CD4-positive, alpha-beta T cell treated with Interleukin-2 at 100 ng/mL for 4 hours (primary cell): ENCODE results near the gene ADGRB2.
A peak's percentile ranks its signal among the peaks of the same experiment; 100 is the strongest.

Source experiments
- DNase-seq: peaks from one replicate; pipeline ENCODE4 v3.0.0-alpha.2; 2020; ENCODE audit warnings: low spot score

The ADGRB2 gene

DNA sequence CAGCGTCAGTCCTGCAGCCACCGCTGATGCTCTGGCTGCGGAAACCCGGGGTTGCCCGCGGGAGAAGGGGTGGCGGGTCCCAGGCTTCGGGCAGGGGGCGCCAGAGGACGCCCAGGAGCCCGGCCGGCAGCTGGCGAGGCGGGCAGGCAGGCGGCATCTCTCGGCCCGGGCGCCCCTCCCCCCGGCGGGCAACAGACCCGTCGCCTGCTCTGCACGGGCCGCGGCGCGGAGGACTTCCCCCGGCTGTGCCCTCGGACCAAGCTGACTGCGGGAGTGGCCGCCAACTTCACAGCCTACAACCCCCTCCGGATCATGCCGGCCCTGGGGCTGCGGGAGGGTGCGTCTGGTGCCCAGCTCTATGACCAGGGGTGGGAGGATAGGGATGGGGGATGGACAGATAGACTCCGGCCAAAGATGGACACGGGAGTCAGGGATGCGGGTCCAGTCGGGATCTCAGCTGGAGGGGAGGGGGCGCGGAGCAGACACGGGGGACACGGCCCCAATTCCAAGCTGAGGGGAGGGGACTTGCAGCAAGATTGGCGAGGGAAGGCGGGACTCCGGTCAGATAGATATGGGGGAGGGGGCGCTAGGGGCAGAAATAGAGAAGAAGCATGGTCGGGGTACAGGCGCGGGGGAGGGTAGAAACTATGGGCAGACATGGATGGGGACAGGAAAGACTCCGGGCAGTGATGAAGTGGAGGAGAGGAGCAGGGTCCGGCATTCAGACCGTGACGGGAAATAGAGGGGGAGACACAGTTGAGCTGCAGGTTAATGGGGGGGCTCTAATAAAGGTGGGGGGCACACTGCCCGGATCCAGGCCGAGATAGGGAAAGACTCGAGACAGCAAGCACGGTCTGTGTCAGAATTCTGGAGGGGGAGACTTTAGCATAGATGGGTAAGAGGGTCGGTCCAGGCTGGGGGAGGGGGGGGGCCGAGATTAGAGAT lies 1.1 kb downstream of the ADGRB2 start:
- DNase-seq, result peak; percentile 63

DNA sequence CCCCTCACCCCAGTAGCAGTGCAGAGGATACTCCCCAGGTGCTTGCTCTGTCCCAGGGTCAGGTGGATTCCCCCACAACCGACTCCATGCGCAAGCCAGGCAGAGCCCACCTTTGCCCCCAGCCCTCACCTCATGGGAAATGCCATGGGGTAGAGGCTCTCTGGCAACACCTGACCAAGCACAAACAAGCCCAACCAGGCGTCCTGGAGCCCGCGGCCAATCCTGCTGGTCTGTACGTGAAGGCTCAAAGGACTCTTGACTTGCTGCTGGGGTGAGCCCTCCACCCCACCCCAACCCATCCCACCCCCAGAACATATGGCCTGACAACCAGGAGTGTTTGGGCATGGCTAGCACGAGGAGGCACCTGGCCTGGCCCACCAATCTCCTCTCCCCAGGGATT lies 1.8 kb downstream of the ADGRB2 start:
- DNase-seq, result no peak

DNA sequence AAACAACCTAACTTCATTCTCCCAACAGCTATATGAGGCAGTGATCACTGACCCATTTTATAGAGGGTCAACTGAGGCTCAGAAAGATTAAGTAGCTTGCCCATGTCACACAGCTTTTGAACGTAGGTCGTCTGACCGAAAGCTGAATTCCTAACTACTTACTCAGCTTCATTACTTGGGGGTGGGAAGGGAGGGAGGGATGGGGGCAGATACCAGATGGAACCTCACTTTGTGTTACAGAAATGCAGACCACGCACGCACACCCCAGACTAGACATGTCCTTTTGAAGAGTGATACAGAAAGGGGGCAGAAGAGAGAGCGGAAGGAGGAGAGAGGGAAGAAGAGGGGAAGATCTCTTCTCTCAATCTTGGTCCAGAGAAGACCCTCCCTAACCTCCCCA lies 2.3 kb downstream of the ADGRB2 start:
- no peak for DNase-seq

DNA sequence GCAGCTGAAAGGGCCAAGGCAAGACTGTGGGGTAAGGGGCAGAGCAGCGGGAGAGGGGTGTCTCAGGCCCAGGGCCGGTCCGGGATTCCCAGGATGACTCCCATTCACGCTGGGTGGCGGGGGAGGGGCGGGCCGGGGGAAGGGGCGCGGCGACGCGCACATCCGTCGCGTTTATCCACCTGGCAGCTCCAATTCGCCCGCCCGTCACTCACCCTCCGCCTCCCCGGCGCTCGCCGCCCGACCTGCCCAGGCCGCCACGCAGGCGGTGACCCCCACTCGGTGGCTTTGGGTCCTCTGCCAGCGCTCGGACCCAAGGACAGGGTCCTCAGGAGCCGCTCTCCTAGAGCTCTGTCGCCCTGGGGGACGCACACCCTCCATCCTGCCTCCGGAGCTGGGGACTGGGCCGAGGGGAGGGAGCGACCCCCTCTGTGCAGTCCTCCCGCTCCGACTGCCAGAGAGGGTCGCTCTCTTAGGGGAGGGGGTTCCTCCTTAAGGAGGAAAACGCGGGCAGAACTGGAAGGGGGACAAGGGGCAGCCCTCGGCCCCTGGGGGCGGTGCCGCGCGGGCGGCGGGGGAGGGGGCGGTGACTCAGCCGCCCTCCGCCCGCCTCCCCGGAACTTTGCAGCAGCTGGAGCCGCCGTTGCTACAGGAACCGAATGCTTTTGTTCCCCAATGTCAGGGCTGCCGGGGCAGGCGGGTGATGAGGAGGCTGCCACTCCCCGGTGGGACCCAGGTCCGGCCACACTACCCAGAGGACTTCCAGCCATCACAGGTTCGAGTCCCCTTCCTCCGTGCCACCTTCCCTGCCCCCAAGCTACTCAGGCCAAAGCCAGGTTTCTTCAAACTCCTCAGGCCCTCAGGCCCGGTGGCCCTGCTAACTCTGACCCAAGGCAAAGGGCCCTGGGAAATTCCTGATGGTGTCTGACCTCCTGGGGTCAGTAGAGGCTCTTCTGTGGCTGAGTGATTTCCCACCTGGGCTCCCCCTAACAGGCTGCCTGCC lies 3.4 kb downstream of the ADGRB2 start:
- peak; percentile 78 for DNase-seq

DNA sequence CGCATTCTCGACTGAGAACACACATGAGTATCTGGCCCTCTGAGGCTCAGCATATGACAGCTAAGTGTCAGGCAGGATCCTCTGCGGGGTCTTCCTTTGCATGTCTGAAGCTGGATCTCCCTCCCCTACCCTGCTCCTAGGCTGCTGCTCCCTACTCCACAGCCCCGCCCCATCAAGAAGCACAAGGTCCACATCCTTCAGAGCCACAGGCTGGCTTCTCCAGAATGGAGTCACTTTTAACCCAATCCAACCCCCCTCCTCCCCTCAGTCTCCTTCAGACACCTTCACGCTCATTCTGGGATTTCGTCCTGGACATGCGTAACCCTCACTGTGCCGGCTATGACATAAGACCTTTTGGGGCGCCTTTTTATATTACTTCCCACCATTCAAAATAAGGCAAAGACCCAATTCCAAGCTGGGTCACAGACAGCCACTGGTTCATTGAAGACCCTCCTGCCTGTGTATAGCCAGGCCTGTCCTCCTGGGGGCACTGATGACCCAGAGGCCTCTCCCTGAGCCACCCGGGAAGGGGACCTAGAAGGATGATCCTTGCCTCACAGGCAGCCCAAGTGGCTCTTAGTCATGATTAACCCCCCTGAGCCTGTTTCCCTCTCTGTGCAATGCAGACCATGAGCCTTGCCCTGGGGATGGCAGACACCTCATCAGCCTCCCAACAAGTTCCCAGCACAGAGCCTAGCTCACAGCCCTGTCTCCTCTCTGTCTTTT lies 4.7 kb downstream of the ADGRB2 start:
- no peak for DNase-seq

DNA sequence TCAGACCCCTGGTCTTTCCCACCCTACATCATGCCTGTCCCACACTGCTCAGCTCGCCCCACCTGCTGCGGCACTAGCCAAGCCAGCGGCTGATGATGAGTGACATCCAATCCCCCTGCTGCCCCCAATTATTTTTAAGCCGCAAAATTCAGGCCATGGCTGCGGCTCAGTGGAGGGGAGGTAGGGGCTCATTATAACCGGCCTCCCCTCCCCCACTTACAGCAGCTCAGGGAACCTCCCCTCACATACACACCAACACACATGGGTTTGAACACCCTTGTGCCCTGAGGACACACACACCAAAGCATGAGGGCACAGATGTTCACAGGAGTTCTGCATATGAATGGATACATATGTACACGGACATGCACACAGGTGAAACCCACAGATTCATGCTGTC lies 5.3 kb downstream of the ADGRB2 start:
- no peak for DNase-seq

DNA sequence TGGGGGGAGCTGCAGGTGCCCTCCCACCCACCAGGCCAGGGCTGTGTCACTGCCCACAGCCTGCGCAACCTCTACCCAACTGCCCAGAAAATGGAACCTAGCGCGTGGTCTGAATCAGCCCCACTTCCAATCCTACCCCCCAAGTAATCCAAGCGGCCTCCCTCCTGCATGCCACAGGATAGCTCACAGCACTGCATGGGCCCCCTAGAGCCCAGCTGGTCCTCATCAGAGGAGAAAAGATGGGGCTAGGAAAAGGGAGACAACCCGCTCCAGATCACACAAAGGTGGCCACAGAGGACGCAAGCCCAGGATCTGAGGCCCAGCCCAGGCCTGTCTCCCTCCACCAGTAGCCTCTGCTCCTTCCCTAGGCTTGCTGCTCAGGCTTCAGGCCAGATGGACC lies 6.2 kb downstream of the ADGRB2 start:
- no peak for DNase-seq

DNA sequence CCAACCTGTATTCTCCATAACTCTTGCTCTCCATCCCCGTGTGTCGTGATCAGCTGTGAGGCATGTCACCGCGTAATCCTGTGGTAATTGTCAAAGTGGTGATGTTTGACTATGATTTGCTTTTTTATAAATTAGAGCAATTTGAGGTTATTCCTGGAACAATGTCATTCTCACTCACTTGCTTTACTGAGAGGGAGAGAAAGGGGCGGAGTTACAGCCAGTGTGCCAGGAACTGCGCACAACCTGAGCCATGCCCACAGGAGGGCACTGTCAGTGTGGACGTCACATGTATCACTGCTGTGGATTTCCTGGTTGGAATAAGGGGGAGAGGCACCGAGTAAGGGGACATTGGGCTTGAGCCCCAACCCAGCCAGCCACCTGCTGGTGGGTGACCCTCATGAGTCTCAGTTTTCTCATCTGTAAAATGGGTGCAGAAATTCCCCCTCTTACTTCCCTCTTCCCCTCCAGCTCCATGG lies 6.9 kb downstream of the ADGRB2 start:
- no peak for DNase-seq

DNA sequence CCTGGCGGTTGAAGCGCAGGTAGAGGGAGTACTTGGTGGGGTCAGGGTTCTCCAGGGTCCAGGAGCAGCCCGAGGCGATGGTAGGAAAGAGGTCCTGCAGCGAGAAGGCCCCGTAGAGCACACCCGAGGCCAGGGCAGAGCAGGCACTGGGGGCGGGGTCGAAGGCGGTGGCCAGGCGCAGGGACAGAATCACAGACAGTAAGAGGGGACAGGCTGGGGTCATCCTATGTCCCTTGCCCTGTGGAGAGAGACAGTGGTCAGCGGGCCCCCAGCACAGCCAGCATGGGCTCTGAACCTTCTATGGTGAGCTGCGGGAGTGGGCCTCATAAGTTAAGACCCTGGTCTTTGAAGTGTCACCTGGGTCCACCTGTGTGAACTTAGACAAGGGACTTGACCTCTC lies 7.6 kb downstream of the ADGRB2 start:
- no peak for DNase-seq

DNA sequence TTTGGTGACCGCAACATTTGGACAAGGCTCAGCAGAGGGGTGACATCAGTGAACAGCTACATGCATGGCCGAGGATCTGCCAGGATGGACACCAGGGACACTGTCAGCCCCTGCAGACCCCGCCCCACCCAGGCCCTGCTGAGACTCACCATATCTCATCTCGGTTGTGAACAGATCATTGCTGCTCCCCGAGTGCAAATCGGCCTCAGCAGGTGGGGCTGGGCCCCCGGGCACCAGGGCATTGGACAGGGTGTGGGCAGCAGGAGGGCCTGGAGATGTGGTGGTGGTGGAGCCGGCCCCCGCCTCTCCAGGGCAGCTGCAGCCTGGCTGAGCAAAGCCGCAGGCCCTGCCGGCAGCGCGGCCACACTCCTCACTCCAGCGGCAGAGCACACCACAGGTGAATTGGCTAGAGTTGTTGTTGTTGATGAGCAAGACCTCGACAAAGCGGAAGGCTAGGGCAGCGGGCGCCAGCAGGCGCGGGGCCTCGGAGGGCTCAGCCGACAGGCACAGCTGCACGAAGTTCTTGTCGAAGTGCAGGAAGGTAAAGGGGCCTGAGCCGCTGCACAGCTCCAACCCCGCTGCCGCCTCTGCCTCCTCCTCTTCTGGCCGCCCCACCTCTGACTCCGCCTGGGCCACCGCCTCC lies 8.2 kb downstream of the ADGRB2 start:
- DNase-seq, result no peak

DNA sequence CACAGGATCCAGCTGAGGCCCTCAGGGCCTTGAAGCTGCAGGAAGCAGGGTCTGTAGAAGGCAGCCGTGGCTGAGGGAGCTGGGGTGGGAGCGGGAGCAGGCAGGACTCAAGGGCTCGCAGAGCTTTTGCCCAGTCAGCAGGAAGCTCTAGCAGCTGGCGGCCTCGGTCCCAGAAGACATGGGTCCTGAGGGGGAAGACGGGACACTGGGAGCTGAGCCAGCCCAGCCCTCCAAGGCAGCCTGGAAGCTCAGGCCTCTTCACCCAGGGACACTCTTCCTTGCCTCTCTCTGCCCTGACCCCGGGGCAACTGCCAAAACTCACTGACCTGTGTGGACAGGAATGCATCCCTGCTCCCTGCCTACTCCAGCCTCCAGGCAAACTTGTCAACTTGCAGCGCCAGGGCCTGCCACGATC lies 8.9 kb downstream of the ADGRB2 start:
- DNase-seq, result no peak

DNA sequence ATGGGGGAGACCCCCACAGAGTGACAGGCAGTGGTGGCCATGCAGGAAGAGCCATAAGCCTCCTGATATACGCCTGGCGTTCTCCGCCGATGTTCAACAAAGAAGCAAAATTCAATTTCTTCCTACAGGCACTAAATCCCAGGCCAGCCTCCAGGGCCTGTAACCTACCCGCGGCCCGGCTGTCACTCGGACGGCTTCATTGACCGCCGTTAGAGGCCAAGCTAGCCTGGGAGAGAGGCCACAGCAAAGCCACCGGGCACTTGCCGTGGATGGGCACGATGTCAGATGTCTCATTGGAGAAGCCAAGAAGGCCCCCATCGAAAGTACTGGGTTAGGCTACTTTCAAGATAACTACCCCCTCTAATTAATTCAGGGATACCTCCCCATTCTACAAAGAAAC lies 9.7 kb downstream of the ADGRB2 start:
- DNase-seq, result no peak

DNA sequence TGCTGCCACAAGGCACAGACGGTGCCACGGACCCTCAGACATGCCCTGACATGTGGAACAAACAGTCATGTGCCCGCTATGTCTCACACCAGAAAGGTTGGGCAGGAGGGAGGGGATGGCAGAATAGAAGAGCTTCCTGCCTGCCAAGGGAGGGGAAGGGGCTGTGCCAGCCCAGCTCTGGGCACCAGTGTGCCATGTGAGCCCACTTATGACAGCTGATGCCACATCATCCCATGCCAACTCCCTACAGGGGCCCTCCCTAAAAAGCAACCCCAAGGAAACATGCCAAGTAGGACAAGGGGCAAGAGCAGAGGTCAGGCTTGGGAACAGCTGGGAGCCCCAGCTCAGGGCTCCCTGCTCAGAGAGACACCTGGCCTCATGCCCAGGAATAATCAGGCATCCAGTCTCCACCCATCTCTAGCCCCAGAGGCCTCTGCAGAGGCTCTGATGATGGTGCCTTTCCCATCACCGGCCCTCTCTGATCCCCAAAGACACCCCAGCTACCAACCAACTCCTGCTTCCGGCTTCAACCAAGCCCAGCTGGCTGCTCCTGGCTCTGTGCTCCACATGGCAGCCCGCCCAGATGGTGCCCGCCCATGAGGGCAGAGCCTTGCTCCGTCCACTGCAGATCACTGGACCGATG lies 10.3 kb downstream of the ADGRB2 start:
- no peak for DNase-seq

DNA sequence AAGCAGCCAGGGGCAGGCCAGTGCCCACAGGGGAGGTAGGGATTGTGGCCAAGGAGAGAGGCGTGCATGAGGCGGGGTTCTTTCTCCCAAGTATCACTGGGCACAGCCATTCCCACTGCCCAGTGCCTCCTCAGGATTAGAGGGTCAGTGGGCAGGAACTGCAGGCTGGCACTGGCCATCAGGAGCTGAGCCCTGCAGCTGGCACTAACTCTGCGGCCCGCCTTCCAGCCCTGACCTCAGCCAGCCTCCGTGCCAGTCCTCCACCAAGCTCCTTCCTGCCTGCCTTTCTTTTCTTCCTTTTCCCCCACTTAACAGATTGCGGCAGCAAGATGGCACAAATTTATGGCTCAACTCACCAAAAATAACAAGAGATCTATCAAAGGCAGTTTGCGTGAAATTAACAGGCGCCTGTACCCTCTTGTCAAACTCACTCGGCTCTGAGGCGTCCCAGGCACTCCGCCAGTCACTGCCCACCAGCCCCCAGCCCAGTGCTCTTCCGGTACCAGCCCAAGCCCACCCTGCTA lies 11.1 kb downstream of the ADGRB2 start:
- DNase-seq, result no peak

DNA sequence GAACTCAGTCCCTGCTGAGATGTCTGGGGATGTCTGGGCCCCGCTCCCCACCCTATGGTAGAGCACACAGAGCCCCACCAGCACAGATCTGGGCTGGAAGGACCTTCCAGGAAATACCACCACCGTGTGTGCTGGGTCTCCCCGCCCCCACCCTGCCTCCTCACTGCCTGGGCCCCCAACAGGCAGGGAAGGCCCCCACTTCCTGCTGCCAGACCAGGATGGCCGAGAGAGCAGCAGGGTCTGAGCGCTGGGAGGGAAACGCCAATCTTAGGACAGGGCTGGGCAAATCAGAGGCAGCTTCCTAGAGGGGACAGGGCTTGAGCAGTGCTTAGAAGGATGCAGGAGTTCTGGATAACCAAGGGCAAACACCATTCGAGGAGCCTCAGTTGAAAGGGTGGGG lies 11.9 kb downstream of the ADGRB2 start:
- DNase-seq, result no peak

DNA sequence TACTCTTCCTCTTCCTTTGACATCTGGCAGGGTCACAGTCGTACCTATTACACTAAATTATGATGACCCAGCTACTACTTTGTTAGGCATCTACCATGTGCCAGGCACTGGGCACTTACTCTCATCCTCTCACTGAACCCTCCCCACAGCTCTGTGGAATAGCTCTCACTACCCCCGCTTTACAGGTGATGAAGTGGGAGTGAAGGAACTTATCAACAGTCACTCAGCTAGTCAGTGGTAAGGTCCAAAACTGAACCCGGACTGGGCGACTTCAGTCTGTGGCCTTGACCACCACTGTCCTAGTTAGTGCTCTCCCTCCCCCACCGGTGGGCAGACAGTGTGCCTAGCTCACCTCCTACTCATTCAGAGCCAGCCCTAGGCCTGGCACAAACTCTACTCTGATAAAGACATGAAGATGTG lies 12.3 kb downstream of the ADGRB2 start:
- DNase-seq, result no peak

DNA sequence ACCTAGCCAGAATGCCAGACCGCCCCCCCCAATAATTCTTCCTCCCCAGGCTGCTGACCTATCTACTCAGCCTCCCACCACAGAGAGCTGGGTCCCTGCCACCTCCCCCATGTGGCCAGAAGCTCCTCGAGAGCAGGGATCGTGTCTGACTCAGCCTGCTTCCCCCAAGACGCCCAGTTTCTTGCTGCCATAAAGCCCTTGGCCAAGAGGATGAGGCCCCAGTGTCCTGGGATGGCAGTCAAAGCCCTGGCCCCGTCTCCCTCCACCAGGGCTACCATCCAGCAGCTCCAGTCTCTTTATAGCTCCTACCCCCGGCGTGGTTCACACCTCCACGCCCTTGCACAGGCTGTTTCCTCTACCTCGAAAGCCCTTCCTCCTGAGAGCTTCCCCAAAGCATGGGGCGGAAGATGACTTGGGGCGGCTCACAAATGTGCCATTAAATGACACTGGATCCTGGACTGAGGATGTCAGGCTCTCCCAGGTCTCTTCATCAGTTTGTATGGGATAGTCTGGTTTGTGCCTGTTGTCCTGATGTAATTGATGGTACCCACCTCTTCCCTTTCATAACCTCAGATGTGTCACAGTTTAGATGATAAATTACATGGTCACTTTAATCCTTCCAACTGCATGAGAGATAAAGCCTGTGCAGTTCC lies 13.2 kb downstream of the ADGRB2 start:
- peak; percentile 38 for DNase-seq

DNA sequence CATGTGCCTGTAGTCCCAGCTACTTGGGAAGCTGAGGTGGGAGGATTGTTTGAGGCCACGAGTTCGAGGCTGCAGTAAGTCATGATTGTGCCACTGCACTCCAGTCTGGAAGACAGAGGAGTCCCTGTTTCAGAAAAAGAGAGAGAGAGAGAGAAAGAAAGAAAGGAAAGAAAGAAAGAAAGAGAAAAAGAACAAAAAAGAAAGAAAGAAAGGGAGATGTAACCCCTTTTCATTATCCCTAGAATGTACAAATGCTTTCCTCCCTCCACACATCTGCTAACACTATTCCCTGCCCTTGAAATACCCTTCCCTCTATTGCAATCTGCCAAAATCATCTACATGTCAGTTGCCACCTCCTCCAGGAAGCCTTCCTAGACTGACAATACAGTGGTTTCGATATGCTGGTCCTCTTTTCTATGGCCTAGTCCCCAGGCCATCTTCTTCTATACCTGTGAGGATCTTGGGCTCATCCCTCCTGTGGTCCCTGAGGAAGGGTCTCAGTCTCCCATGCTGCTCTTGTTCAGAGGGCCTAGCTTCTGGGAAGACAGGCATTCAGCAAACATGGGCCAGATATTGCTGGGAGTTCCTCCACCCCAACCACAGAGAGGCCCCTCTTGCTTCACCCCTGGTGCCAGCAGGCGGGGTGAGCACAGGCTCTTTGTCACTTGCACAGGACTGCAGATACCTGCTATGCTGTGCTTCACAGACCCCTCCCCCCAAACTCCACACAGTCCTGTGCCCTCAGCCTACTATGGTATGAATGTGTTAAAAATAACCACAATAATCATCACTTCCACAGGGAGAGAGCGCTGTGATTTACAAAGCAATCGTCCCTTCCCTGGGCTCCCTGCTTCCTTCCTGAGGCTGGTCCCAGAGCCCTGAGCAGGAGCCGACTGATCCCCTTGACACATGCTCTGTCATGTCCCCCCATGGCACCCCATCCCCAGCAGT lies 14.1 kb downstream of the ADGRB2 start:
- no peak for DNase-seq

DNA sequence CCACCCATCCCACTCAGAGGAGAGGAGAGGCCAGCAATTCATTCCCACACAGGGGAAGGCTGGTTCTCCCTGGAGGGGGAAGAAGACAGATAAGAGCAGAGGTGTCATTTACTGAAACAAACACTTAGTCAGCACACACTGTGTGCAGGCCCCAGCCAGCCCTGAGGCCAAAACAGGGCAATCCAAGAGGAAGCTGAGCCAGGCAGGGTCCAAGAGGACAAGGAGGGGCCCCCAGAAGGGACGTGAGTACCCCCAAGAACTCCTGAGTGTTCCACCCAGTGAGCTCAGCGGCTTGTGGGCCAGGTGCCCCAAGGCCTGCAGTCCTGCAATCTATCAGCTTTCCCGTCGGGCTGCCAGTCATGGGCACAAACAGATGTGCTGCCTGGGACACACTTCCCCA lies 15.8 kb downstream of the ADGRB2 start:
- no peak for DNase-seq
